Stimulated activated CD4-positive, alpha-beta T cell treated with anti-CD3 and anti-CD28 coated beads, Interleukin-1b, Interleukin-23, amount 100 ng/mL, for 24 hours (primary cell): Measurements from ENCODE around the gene FRMPD3.

ENCODE experiments used
- DNase-seq, 4 experiments: peaks; one replicate each; pipeline ENCODE4 v3.0.0-alpha.2; 2020; ENCODE audit warnings: low read depth in 4 of 4, low spot score in 1 of 4

Gene FRMPD3

GRCh38 chrX:107480272-107480671, 30.8 kb downstream of the FRMPD3 start:
- DNase-seq, result no peak

DNA sequence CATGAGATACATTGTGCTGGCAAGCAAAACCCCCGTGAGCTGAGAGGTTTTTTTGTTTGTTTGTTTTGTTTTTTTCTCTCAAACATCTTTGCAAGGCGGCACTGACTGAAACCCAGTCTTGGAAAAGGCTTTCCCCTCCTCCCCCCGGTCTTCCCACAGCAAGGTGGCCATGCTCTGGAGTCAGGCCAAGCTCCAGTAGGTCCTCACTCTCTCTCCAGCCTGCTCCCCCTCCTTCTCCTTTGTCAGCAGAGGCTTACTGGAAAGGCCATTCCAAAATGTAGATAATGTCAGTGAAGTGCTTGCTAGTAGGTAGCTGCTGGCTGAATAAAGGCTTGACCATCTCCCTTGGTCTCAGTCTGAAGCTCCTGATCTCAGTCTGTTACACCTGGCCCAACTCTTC, 32.6 kb downstream of the FRMPD3 start:
- DNase-seq, result no peak

GRCh38 chrX:107484002-107484726, 34.7 kb downstream of the FRMPD3 start:
- no peak for DNase-seq

- DNase-seq, result no peak
Measured at GRCh38 chrX:107485013-107485412, 35.6 kb downstream of the FRMPD3 start.

DNA sequence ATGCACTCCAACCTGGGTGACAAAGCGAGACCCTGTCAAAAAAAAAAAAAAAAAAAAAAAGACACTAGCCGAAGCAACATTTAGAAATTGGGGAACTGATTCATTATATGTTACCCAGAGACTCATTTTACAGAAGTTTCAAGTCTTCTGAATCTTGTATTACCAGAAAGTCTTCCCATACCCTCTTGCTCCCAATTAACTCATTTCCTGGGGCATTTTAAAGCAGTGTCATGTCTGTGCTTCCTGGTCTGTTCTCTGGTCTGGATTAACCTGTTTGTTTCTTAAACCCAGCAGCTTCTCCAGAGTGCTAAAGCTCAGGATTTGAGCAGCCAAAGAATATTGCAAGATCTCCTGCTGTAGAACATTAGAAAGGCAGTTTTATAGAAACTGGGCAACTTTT, 43.7 kb downstream of the FRMPD3 start:
- no peak for DNase-seq

DNA sequence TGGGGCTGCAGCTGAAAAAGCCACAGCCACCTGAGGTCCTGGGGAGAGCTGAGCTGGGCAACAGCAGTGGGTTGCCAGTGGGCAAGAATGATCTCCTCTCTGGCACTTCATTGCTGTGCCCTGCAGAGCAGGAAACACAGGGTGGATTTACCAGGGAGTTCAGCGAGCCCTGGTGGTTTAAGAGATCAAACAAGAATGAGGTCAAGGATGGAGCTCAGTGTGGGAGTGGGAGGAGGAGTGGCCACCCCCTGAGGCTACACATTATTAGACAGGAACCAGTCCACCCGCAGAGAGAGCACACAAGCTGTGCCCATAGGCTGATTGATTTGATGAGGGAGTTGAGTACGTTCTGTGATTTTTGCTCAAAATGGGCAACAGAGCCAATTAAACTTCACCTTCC, 47.3 kb downstream of the FRMPD3 start:
- DNase-seq, result no peak
